Measurements from ENCODE around the gene NMRK2. TPM values are rescaled to one million over a fixed set of nuclear protein-coding genes. Genes with fewer than 3 reads are reported as not detected.

Gene NMRK2
- total RNA-seq, 1 experiment from 2014 or later = 61.9 TPM

DNA sequence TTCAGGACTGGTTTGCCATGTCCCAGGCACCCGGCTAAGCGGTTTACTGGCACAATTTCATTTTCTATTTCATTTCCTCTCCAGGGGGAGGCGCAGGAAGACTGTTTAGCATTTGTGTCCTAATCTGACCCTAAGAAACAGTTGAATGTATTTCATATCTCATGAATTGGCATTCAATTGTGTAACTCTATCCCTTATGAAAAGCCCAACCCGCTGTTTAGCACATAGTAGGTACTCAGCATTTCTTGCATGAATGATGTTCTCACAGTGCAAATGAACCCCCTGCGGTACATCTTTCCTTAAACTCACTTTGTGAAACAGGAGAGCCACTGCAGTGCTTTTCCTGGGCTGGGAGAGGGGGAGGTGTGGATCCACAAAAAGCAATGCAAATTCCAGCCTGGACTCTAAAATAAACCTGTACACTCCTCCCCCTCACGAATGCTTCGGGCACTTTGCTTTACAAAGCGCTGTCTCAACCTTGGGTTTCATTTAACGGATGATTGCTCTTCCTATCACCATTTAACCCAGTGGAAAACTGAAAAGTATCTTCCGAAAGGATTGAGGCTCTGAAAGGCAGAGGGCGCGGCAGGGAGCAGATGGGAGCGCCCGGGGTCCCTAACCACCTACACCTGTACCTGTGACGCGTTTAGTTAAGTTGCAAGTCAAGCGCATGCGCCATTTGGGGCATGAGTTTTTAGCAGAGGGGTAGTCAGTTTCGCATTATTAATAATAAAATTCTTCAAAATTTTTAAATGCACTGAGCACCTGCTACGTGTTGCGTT is 53.6 kb downstream of the NMRK2 start (continued):
- TF ChIP-seq MXD4 (CRISPR knock-in tag; IDR thresholded peaks at IDR 0.05; ENCODE audit: borderline replicate concordance) (no peak), CTCF (IDR thresholded peaks at IDR 0.05) (no peak)

GRCh38 chr19:3987619-3988371 is 54.9 kb downstream of the NMRK2 start:
- ChIA-PET POLR2A (interaction anchor here (0.5 to 1.6 kb wide), 6 partner anchors 19 to 280 kb away, joined by 3 to 12 read pairs (median 4); partner anchors contain the start of genes MRPL54, NMRK2 and PIAS4), CTCF (interaction anchor here (0.5 to 2.2 kb wide), 109 partner anchors 9 to 1476 kb away, joined by 3 to 49 read pairs (median 5); partner anchors contain the start of genes APBA3, ATCAY, CREB3L3 and DAPK3)
- peak overlapping the region; percentile 96 for H3K4me3 Mint-ChIP-seq
- peaks cover 25% of the 10 kb centered on the region for H3K36me3 Mint-ChIP-seq
- H3K27me3 Mint-ChIP-seq (ENCODE audit: low read depth) = peaks cover 9% of the 10 kb centered on the region
- no peak overlapping the region for H3K27ac Mint-ChIP-seq
- peak; percentile 84 for DNase-seq (ENCODE audit: low spot score)
- ATAC-seq = peak; percentile 13
- H3K4me1 Mint-ChIP-seq = peaks cover 35% of the 10 kb centered on the region
- H3K9me3 Mint-ChIP-seq = peaks cover 6% of the 10 kb centered on the region
- TF ChIP-seq, protein P1, sequence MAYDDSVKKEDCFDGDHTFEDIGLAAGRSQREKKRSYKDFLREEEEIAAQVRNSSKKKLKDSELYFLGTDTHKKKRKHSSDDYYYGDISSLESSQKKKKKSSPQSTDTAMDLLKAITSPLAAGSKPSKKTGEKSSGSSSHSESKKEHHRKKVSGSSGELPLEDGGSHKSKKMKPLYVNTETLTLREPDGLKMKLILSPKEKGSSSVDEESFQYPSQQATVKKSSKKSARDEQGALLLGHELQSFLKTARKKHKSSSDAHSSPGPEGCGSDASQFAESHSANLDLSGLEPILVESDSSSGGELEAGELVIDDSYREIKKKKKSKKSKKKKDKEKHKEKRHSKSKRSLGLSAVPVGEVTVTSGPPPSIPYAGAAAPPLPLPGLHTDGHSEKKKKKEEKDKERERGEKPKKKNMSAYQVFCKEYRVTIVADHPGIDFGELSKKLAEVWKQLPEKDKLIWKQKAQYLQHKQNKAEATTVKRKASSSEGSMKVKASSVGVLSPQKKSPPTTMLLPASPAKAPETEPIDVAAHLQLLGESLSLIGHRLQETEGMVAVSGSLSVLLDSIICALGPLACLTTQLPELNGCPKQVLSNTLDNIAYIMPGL (CRISPR knock-in tag; IDR thresholded peaks at IDR 0.05) = no peak
- TF ChIP-seq TP53 (CRISPR knock-in tag; IDR thresholded peaks at IDR 0.05) (no peak), ZNF396 (CRISPR knock-in tag; IDR thresholded peaks at IDR 0.05; ENCODE audit: borderline replicate concordance) (no peak), CTCF (IDR thresholded peaks at IDR 0.05) (peak; percentile 73), E2F1 (CRISPR knock-in tag; IDR thresholded peaks at IDR 0.05) (no peak), PREB (CRISPR knock-in tag; IDR thresholded peaks at IDR 0.05; ENCODE audit: borderline replicate concordance) (no peak), ZNF121 (CRISPR knock-in tag; IDR thresholded peaks at IDR 0.05) (0 out of 2 replicates have a peak, but pooled peaks have one; percentile 14), NR1H2 (CRISPR knock-in tag; IDR thresholded peaks at IDR 0.05) (no peak), ERG (CRISPR knock-in tag; IDR thresholded peaks at IDR 0.05) (no peak)
- TF ChIP-seq, protein P2, sequence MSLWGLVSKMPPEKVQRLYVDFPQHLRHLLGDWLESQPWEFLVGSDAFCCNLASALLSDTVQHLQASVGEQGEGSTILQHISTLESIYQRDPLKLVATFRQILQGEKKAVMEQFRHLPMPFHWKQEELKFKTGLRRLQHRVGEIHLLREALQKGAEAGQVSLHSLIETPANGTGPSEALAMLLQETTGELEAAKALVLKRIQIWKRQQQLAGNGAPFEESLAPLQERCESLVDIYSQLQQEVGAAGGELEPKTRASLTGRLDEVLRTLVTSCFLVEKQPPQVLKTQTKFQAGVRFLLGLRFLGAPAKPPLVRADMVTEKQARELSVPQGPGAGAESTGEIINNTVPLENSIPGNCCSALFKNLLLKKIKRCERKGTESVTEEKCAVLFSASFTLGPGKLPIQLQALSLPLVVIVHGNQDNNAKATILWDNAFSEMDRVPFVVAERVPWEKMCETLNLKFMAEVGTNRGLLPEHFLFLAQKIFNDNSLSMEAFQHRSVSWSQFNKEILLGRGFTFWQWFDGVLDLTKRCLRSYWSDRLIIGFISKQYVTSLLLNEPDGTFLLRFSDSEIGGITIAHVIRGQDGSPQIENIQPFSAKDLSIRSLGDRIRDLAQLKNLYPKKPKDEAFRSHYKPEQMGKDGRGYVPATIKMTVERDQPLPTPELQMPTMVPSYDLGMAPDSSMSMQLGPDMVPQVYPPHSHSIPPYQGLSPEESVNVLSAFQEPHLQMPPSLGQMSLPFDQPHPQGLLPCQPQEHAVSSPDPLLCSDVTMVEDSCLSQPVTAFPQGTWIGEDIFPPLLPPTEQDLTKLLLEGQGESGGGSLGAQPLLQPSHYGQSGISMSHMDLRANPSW (CRISPR knock-in tag; conservative IDR thresholded peaks at IDR 0.05; ENCODE audit: low read depth) = no peak
